GM12865 (cell line): ENCODE results near the gene KANSL1.

Experiments used
- DNase-seq: peaks from one replicate; pipeline ENCODE4 v3.0.0; 2010; ENCODE audit warnings: low read depth
- H3K4me3 ChIP-seq: 2 replicates; pipeline ENCODE4 v1.5.1; 2011; ENCODE audit warnings: mild to moderate bottlenecking, low read depth, low read length, control low read depth
- TF ChIP-seq, protein P1 (sequence below): IDR thresholded peaks from 2 replicates; pipeline ENCODE4 v1.5.1; 2011; ENCODE audit warnings: low read length, control low read depth, low read depth, inconsistent platforms; ENCODE audit not compliant: insufficient read depth; ENCODE audit errors: missing control alignments

KANSL1 gene

DNA sequence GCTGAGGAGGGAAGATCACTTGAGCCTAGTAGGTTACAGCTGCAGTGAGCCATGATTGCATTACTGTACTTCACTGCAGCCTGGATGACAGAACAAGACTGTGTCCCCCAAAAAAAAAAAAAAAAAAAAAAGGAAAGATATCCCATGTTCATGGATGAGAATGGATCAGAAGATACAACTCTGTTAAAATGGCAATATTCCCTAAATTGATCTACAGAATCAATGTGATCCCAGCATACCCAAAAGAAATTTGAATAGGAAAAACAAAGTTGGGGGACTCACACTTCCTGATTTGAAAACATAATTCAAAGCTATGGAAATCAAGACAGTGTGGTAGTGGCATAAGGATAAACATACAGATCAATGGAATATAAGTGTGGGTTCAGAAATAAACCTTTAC, 12.7 kb upstream of the KANSL1 start:
- TF ChIP-seq, protein P1, sequence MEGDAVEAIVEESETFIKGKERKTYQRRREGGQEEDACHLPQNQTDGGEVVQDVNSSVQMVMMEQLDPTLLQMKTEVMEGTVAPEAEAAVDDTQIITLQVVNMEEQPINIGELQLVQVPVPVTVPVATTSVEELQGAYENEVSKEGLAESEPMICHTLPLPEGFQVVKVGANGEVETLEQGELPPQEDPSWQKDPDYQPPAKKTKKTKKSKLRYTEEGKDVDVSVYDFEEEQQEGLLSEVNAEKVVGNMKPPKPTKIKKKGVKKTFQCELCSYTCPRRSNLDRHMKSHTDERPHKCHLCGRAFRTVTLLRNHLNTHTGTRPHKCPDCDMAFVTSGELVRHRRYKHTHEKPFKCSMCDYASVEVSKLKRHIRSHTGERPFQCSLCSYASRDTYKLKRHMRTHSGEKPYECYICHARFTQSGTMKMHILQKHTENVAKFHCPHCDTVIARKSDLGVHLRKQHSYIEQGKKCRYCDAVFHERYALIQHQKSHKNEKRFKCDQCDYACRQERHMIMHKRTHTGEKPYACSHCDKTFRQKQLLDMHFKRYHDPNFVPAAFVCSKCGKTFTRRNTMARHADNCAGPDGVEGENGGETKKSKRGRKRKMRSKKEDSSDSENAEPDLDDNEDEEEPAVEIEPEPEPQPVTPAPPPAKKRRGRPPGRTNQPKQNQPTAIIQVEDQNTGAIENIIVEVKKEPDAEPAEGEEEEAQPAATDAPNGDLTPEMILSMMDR = no peak
- no peak overlapping the region for H3K4me3 ChIP-seq
- DNase-seq = no peak

DNA sequence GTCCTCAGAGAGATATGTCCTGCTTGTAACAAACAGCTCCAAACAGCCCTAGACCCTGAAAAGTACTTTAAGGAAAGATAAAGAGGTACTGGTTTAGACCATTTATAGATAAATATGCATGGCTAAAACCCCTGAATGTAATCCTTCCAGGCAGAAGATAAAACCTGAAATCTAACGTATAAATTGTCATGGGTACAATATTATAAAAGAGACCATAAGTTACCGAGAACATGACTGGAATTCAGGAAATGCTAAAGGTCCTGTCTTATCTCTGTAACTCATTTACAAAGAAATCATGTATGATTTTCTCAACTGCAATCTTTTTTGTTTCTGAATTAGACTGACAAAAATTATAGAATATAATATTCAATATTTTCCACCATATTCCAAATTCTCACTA, 9.2 kb upstream of the KANSL1 start:
- H3K4me3 ChIP-seq = no peak overlapping the region
- TF ChIP-seq, protein P1 = no peak

DNA sequence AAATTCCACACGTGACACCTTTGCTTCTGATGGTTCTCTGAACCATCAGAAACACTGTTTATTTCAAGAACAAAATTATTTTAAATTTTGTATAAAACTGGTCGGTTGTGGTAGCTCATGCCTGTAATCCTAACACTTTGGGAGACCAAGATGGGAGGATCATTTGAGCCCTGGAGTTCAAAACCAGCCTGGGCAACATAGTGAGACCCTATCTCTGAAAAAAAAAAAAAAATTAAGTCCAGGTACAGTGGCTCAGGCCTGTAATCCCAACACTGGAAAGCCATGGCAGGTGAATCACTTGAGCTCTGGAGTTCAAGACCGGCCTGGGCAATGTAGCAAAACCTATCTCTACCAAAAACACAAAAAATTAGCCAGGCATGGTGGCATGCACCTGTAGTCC, 8.3 kb upstream of the KANSL1 start:
- H3K4me3 ChIP-seq = no peak overlapping the region
- DNase-seq = no peak
- TF ChIP-seq, protein P1 = no peak

More for the DNA sequence above, 9.2 kb upstream of the KANSL1 start:
- no peak for DNase-seq

DNA sequence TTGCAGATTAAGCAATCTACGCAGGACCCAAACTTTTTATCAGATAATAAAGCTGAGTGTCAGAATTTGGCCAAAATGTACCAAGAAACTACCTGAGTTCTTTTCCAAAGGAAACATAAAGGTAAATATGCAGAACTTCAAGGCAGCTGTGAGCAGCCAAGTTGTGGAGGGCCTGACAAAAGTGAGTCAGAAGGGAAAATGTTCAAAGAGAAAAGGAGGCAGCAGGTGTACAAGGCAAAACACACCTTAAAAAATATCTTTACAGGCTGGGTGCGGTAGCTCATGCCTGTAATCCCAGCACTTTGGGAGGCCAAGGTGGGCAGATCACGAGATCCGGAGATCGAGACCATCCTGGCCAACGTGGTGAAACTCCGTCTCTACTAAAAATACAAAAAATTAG, 7.0 kb upstream of the KANSL1 start:
- TF ChIP-seq, protein P1 = no peak
- no peak for DNase-seq
- no peak overlapping the region for H3K4me3 ChIP-seq

DNA sequence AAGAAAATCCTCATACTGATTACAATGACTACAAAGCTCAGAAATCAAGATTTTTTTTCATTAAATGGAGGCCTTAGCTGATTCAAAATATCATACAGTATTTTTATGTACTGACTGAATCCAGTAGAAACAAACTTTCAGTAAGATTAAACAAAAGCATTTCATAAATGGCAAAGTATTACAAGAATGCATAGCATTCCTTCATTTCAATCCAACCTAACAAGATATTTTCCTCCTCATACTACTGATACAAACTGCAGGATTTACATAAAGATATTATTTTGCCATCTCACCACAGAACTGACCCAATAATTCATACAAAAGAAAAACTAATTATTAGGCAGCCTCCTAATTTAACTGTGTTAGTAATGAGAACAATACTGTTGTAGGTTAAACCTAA, 6.2 kb upstream of the KANSL1 start:
- TF ChIP-seq, protein P1 = no peak
- no peak overlapping the region for H3K4me3 ChIP-seq
- DNase-seq = no peak

DNA sequence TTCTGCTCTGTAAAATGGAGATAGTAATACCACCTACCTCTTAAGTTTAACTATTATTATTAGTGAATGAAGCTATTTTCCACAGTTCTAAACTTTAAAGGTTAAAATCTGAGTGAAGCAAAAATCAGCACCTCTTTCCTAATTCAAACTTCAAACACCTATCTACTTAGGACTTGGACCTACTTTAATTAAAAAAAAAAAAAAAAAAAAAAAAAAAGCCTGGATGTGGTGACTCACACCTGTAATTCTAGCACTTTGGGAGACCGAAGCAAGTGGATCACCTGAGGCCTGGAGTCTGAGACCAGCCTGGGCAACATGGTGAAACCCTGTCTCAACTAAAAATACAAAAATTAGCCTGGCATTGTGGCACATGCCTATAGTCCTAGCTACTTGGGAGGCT, 5.0 kb upstream of the KANSL1 start:
- TF ChIP-seq, protein P1 = no peak
- H3K4me3 ChIP-seq = no peak overlapping the region
- no peak for DNase-seq

DNA sequence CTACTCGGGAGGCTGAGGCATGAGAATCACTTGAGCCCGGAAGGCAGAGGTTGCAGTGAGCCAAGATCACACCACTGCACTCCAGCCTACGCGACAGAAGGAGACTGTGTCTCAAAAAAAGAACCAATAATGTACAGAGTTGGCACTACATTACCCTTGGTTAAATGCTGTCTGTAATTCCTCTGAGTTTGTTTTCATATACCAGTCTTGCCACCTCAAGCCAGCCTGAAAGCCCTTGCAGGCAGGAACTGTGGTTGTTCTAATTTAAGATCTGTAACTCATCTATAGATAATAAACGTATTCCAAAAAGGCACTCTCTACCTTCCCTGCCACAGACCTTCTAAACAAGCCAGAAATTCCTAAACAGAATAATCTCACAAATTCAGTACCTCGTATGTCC, 4.3 kb upstream of the KANSL1 start:
- no peak for DNase-seq
- TF ChIP-seq, protein P1 = no peak
- H3K4me3 ChIP-seq = no peak overlapping the region
